HG03135 (cell line): ENCODE measurements around the gene KIAA0930.
"Not testable (repeated sequence)": the region's sequence is repeated elsewhere in the genome, so short reads cannot be mapped to it uniquely, and the experiment has no call there.

ENCODE experiments used
- ATAC-seq: cut with Tn5 transposase; IDR thresholded peaks from one replicate; pipeline ENCODE4 v1.9.1; 2021; ENCODE audit warnings: mild to moderate bottlenecking, moderate library complexity; ENCODE audit not compliant: unreplicated experiment

KIAA0930 gene

GRCh38 chr22:45240810-45241631 lies at the start of gene KIAA0930:
Gene KIAA0930, minus strand, starts transcription at chr22:45240894. Its CDS starts 191 bp downstream, at chr22:45240703.
- no peak for ATAC-seq

GRCh38 chr22:45286854-45287551 lies 46.3 kb upstream of the KIAA0930 start:
- ATAC-seq = no peak

GRCh38 chr22:45285263-45286058 lies 44.8 kb upstream of the KIAA0930 start:
- no peak for ATAC-seq

GRCh38 chr22:45284705-45285262 lies 44.1 kb upstream of the KIAA0930 start, which contains the start of gene UPK3A:
Gene UPK3A, plus strand, starts transcription at chr22:45284949. Its CDS starts 65 bp downstream, at chr22:45285014.
- ATAC-seq = no peak

GRCh38 chr22:45281010-45281409 lies 40.3 kb upstream of the KIAA0930 start:
- no peak for ATAC-seq

GRCh38 chr22:45280587-45280980 lies 39.9 kb upstream of the KIAA0930 start:
- no peak for ATAC-seq

DNA sequence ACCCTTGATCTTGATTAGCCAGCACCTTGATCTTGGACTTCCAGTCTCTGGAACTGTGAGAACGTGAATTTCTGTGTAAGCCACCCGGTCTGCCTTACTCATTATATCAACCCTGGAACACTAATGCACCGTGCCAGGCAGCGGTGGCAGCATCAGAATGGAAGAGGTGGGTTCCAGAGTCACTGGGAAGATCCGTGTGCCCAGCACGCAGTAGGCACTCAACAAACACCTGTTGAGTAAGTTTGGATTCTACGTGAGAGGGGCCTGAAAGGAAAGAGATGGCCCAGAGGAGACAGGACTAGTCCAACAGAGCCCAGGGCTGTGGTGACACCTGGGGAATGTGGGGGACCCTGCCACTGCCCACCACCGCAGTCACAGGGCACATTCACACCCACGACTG lies 37.4 kb upstream of the KIAA0930 start:
- no peak for ATAC-seq

- ATAC-seq = not testable (repeated sequence)
Measured at GRCh38 chr22:45277720-45278119, 37.0 kb upstream of the KIAA0930 start.

DNA sequence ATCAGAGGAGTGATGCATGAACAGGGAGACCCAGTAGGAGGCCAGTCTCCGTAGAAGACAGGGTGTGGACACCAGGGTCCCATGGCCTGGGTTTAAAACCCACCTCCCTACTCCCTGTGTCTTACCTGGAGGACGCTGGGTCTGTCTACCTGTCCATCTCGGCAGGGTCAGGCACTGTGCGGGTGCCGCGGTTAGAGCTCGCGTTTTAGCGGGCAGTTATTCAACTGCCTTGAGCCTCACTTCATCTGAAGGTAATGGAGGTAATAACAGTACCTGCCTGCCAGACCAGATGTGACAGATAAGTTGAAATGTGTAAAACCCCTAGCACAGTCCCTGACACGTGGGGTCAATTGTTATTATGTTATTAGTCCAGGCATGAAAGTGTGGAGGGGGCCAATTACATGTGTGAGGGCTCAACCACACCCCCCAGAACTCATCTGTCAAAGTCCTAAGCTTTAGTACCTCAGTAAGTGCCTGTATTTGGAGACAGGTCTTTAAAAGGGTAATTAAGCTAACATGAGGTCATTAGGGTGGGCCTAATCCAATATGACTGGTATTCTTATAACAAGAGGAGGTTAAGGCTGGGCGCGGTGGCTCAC lies 35.9 kb upstream of the KIAA0930 start:
- no peak for ATAC-seq

DNA sequence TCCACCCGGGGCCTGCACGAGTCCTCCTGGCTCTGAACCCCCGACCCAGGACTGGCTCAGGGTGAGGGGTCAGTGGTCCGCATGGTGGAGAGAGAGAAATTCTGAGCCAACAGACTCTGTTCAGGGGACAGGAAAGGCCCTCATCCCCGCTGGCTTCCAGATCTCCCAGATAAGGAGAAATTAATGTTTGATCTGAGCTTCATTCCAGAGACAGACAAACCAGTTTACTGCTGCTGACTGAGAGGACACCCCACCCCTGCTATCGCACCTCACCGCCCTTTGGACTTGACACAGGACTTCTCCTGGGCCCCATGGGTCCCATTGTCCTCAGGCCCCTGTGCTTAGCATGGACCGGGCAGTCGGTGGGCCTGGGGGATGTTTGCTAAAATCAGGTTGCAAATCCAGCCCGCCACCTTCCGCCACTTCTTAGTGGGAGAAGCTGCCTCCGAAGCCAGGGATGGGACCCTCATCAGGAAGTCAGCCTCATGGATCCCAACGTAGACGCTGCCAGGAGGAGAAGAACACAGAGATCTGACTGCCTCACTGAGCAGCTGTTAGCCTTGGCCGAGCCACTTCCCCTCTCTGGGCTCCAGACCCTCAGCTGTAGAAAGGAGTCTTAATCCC lies 32.9 kb upstream of the KIAA0930 start:
- no peak for ATAC-seq

- ATAC-seq = no peak
Measured at GRCh38 chr22:45272498-45272897, 31.8 kb upstream of the KIAA0930 start.

DNA sequence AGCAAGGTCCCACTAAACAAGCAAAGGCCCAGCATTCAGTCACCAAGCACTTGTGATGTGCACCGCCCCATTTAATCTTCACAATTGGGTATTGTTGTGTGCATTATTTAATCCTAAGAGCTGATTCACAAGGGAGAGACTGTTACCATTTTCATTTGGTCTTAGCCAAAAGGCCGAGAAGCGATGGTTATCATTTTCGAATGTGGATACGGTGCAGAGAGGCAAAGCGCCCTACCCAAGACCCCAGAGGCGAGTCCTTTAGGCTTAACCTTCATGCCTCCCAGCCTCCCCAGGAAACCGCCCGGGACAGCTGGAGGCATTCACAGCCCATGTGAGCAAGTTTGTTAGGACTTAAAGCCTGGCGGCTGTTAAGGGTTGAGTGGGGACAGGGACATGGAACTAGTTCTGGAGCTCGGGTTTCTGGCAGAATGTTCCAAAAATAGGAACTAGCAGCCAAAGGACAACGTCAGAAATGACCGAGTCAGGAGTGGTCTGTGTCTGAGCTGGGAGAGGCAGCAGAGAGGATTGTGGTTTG lies 31.0 kb upstream of the KIAA0930 start:
- ATAC-seq = no peak

GRCh38 chr22:45270095-45271020 lies 29.7 kb upstream of the KIAA0930 start:
- no peak for ATAC-seq

DNA sequence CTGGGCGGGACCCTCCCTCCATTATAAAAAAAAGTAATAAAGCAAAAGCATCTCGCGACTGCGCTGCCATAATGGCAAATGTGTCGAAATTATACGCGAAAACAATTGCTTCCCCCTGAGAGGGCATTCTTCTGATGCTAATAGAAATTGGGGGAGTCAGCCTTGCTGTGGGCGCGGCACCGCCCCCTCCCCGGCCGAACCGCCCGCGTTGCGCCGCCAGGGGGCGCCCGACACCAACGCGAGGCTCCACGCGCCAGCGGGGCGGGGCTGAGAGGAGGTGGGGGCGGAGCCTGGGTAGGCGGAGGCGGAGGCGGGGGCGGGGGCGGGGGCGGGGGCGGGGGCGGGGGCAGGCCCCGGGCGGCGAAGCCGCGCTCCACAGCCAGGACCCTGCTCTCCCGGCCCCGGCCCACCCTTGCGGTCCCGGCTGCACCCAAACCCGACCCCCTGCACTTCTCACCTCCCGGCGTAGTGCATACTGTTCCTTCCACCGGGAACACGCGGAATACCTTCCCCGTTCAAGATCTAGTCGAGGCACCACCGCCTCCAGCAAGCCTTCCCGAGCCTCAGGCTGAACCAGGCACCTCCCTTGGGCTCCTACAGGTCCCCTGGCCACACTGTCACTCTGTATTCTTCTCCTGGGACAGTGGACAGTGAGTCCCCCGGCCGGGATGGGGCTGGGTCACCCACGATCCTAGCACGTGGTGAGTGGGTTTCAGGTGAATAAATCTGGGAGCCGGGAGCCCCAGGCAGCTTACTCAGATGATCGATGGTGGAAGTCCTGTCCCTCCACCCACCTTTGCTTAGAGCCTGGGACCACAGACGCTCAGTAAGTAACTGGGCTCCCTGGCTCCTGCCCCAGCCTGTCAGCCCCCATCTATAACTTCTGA lies 28.5 kb upstream of the KIAA0930 start:
- ATAC-seq = peak; percentile 46

DNA sequence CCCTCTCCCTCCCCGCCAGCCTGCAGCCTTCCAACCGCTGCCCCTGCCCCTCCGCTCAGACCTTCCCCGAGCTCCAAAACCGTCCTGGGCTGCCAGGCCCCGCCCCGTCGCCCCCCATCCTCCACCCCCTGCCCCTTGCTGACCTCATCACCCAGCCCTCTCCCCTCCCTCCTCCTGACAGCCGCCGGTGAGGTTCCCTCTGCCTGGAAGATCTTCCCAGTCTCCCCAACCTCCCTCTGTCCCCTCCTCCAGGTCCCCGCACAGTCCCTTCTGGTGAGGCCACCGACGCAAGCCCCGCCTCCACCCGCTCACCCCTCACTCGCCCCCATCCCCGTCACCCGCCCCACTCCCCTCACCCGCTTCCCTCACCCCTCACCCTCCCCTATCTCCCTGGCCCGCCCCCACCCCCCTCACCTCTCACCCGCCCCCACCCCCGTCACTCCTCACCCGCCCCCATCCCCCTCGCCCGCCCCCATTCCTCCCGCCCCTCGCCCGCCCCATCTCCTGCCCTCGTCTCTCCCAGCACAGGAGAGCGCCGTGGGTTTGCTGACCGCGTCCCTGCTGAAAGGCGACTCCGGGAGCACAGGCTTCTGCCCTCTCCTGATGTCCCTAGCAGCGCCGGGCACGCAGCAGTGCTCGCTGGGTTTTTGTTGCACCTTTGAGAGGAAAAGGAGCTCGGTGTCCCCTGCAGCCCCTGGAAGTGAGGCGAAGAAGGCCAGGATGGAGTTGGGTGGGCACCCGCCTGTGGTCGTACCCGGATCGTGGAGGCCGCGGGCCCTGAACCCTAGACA lies 27.7 kb upstream of the KIAA0930 start:
- peak; percentile 10 for ATAC-seq

- ATAC-seq = no peak
Measured at GRCh38 chr22:45265535-45265934, 24.8 kb upstream of the KIAA0930 start.
